Measurements from ENCODE around the gene ITGB7.

Gene ITGB7

GRCh38 chr12:53207042-53207441, at the start of gene ITGB7:
Gene ITGB7 (minus strand): TSS chr12:53207251. CDS start chr12:53200443, 6,808 bp downstream.
- DNase-seq = peak; percentile 67

- DNase-seq = no peak
Measured at GRCh38 chr12:53255996-53256395, 48.9 kb upstream of the ITGB7 start.

GRCh38 chr12:53254816-53255545, 47.9 kb upstream of the ITGB7 start:
- DNase-seq = no peak

- DNase-seq = no peak
Measured at GRCh38 chr12:53253298-53253697, 46.2 kb upstream of the ITGB7 start.

GRCh38 chr12:53252349-53252916, 45.4 kb upstream of the ITGB7 start:
- DNase-seq = no peak

- peak; percentile 46 for DNase-seq
Measured at GRCh38 chr12:53251477-53252348, 44.7 kb upstream of the ITGB7 start.

GRCh38 chr12:53245286-53245685, 38.2 kb upstream of the ITGB7 start:
- DNase-seq = no peak

- no peak for DNase-seq
Measured at GRCh38 chr12:53244337-53244736, 37.3 kb upstream of the ITGB7 start.

- no peak for DNase-seq
Measured at GRCh38 chr12:53241623-53242412, 34.8 kb upstream of the ITGB7 start.

GRCh38 chr12:53239643-53240258, 32.7 kb upstream of the ITGB7 start:
- no peak for DNase-seq

- no peak for DNase-seq
Measured at GRCh38 chr12:53236443-53237111, 29.5 kb upstream of the ITGB7 start.

GRCh38 chr12:53235742-53236442, 28.8 kb upstream of the ITGB7 start:
- DNase-seq = no peak

- DNase-seq = no peak
Measured at GRCh38 chr12:53235164-53235563, 28.1 kb upstream of the ITGB7 start.

GRCh38 chr12:53234271-53234914, 27.3 kb upstream of the ITGB7 start:
- DNase-seq = no peak

- no peak for DNase-seq
Measured at GRCh38 chr12:53233671-53234121, 26.6 kb upstream of the ITGB7 start.

GRCh38 chr12:53232646-53233461, 25.8 kb upstream of the ITGB7 start:
- no peak for DNase-seq

GRCh38 chr12:53231921-53232645, 25.0 kb upstream of the ITGB7 start, which contains the start of gene RARG:
Gene RARG (minus strand): TSS chr12:53232209. CDS start chr12:53227545, 4,664 bp downstream.
- no peak for DNase-seq

- no peak for DNase-seq
Measured at GRCh38 chr12:53231671-53231920, 24.5 kb upstream of the ITGB7 start.

Measured in NK-92 treated with Interleukin-12 subunit alpha and Interleukin-12 subunit beta, amount 100 ng/mL, for 24 hours (cell line).